Measurements from ENCODE around the gene FAM13B.

DNA sequence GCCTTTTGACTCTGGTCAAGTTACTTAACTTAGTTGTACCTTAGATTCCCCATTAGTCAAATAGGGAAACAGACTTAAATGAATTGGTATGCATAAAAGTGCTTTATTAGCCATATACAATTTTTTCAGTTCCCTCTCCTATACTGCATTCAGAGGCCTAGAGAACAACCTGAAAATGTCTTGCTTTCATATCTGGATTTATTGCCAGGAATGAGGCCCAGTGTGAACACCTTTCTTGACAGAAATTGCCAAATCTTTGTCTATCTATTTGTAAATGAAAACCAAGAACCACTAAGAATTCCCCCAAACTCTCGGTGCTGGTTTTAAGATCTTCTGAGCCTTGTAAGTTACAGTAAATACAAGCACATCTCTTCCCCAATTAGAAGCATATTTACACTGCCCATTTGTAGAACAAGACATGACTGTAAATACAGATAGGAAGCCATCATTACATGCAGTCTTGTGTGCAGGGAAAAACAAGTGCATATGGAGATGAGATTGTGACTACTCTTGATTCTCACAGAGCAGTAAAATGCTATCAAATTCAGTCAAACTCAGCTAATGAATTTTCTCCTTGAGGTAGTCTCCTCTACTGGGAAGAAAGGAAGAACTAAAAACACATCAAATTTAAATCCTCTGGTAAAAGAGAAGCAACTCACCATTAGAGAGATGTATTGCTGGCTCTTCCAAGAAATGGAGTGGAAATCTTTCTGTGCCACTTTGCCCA, 5.2 kb upstream of the FAM13B start:
- TF ChIP-seq, protein P1, sequence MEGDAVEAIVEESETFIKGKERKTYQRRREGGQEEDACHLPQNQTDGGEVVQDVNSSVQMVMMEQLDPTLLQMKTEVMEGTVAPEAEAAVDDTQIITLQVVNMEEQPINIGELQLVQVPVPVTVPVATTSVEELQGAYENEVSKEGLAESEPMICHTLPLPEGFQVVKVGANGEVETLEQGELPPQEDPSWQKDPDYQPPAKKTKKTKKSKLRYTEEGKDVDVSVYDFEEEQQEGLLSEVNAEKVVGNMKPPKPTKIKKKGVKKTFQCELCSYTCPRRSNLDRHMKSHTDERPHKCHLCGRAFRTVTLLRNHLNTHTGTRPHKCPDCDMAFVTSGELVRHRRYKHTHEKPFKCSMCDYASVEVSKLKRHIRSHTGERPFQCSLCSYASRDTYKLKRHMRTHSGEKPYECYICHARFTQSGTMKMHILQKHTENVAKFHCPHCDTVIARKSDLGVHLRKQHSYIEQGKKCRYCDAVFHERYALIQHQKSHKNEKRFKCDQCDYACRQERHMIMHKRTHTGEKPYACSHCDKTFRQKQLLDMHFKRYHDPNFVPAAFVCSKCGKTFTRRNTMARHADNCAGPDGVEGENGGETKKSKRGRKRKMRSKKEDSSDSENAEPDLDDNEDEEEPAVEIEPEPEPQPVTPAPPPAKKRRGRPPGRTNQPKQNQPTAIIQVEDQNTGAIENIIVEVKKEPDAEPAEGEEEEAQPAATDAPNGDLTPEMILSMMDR (conservative IDR thresholded peaks at IDR 0.05; ENCODE audit: low read length) = no peak
- no peak for TF ChIP-seq EZH2phosphoT487 (IDR thresholded peaks at IDR 0.05; ENCODE audit: borderline replicate concordance)

Measured in Loucy (cell line).